DOHH2 (cell line): ENCODE data around the gene SSH2.

ENCODE experiments used
- CTCF ChIP-seq: fragments of 200-600 bp; sonication (generic); IDR thresholded peaks from one replicate; pipeline ENCODE4 v1.5.1; 2014; ENCODE audit warnings: antibody characterized with exemption, mild to moderate bottlenecking, low read depth, low read length; ENCODE audit not compliant: poor library complexity, severe bottlenecking
- EZH2phosphoT487 ChIP-seq: fragments of 200-600 bp; sonication (generic); IDR thresholded peaks from 2 replicates; pipeline ENCODE4 v1.6.1; 2017; ENCODE audit warnings: borderline replicate concordance, mild to moderate bottlenecking, antibody characterized with exemption, low read length, moderate library complexity, mixed read lengths

GRCh38 chr17:29694918-29695563 lies 235.0 kb downstream of the SSH2 start:
- TF ChIP-seq CTCF (no peak), EZH2phosphoT487 (no peak)
